Keratinocyte (primary cell): Measurements from ENCODE around the gene ACCS. TPM values are rescaled to one million over a fixed set of nuclear protein-coding genes. Genes with fewer than 3 reads are reported as not detected.

Experiments
- DNase-seq: peaks from one replicate; pipeline ENCODE4 v3.0.0-alpha.2; 2011; ENCODE audit warnings: low read depth, missing footprints, low spot score
- FAIRE-seq: peaks from 2 replicates; lab custom pipeline; 2011; peaks lifted over from hg19 to GRCh38; lab: Jason Lieb, UNC
- H2AFZ ChIP-seq: 2 replicates; pipeline ENCODE4 v1.6.0; 2012; ENCODE audit warnings: low read length, control low read depth, inconsistent platforms; ENCODE audit not compliant: control insufficient read depth
- H3K27ac ChIP-seq: 2 replicates; pipeline ENCODE4 v1.5.1; 2011; ENCODE audit warnings: low read length; ENCODE audit not compliant: control insufficient read depth, insufficient read depth
- H3K27me3 ChIP-seq: 3 replicates; pipeline ENCODE4 v1.6.0; 2011; ENCODE audit warnings: low read length; ENCODE audit not compliant: control insufficient read depth, insufficient read depth; ENCODE audit errors: extremely low read depth
- H3K36me3 ChIP-seq, 2 experiments: 2 replicates in 1 of 2; 3 replicates in 1 of 2; pipeline ENCODE4 v1.5.1; 2011; ENCODE audit warnings: low read length in 2 of 2, mild to moderate bottlenecking in 1 of 2; ENCODE audit not compliant: control insufficient read depth in 2 of 2, insufficient read depth in 2 of 2; ENCODE audit errors: extremely low read depth in 1 of 2
- H3K4me1 ChIP-seq: 3 replicates; pipeline ENCODE4 v1.5.1; 2011; ENCODE audit warnings: low read length; ENCODE audit not compliant: control insufficient read depth, insufficient read depth; ENCODE audit errors: extremely low read depth
- H3K4me2 ChIP-seq: 3 replicates; pipeline ENCODE4 v1.6.0; 2011; ENCODE audit warnings: low read depth, low read length; ENCODE audit not compliant: control insufficient read depth, insufficient read depth; ENCODE audit errors: extremely low read depth
- H3K4me3 ChIP-seq, 3 experiments: fragments of 200-600 bp in 1 of 3; sonication (generic) in 1 of 3; 2 replicates in 2 of 3; 3 replicates in 1 of 3; pipeline ENCODE4 v1.5.1; 2011 to 2016; ENCODE audit warnings: low read length in 3 of 3, mild to moderate bottlenecking in 3 of 3, control low read depth in 2 of 3, inconsistent platforms in 1 of 3, low read depth in 1 of 3, mixed read lengths in 1 of 3, mixed run types in 1 of 3, moderate library complexity in 1 of 3; ENCODE audit not compliant: control insufficient read depth in 2 of 3, insufficient read depth in 2 of 3; ENCODE audit errors: extremely low read depth in 1 of 3
- H3K79me2 ChIP-seq: 2 replicates; pipeline ENCODE4 v1.6.0; 2012; ENCODE audit warnings: low read length; ENCODE audit not compliant: control insufficient read depth, insufficient read depth
- H3K9ac ChIP-seq: 3 replicates; pipeline ENCODE4 v1.6.0; 2011; ENCODE audit warnings: low read length; ENCODE audit not compliant: control insufficient read depth, insufficient read depth; ENCODE audit errors: extremely low read depth
- H3K9me1 ChIP-seq: 3 replicates; pipeline ENCODE4 v1.6.0; 2011; ENCODE audit warnings: low read length; ENCODE audit not compliant: control insufficient read depth, insufficient read depth; ENCODE audit errors: extremely low read depth
- H3K9me3 ChIP-seq: 2 replicates; pipeline ENCODE4 v1.5.1; 2012; ENCODE audit warnings: low read depth, low read length; ENCODE audit not compliant: control insufficient read depth
- H4K20me1 ChIP-seq: 3 replicates; pipeline ENCODE4 v1.6.0; 2011; ENCODE audit warnings: low read length; ENCODE audit not compliant: control insufficient read depth, insufficient read depth; ENCODE audit errors: extremely low read depth
- EZH2 ChIP-seq: IDR thresholded peaks from one replicate; pipeline ENCODE4 v1.6.1; 2012; ENCODE audit warnings: inconsistent platforms, mild to moderate bottlenecking, low read length, moderate library complexity
- dilution Hi-C: fragments of 300-500 bp; cut with MboI; formaldehyde crosslinking; loops from one replicate; pipeline ENCODE4 v1.7.0; 2020; ENCODE audit warnings: low sequenced_read_pairs; ENCODE audit not compliant: extremely low pct_ligation_motif_present
- polyA plus RNA-seq, 5 experiments: library from polyadenylated mRNA; depleted of rRNA in 3 of 5; stranded (reverse) in 3 of 5; stranded (forward) in 1 of 5; unstranded in 1 of 5; fragments of >200 nt; gene quantifications; 1 replicate in 1 of 5; 2 replicates in 3 of 5; 3 replicates in 1 of 5; pipeline versions ENCODE4 v1.2.1 to v1.2.3, GENCODE V29; 2011 to 2012; ENCODE audit warnings: missing spikeins in 2 of 5, low read depth in 1 of 5, low replicate concordance in 1 of 5
- TF ChIP-seq, protein P1 (sequence below), 3 experiments: IDR thresholded peaks in 1 of 3; conservative IDR thresholded peaks in 1 of 3; optimal IDR thresholded peaks in 1 of 3; 2 replicates in 2 of 3; 3 replicates in 1 of 3; pipeline versions ENCODE3 to v1.5.1; 2011; ENCODE audit warnings: low read length in 3 of 3, mild to moderate bottlenecking in 3 of 3, moderate library complexity in 2 of 3, control low read depth in 1 of 3, inconsistent platforms in 1 of 3; ENCODE audit not compliant: insufficient read depth in 2 of 3; ENCODE audit errors: extremely low read depth in 1 of 3

Gene ACCS
- polyA plus RNA-seq, 1 donor (not counting 4 experiments of a cell fraction or from before 2014, with no cell fraction given) = 4.1 TPM

DNA sequence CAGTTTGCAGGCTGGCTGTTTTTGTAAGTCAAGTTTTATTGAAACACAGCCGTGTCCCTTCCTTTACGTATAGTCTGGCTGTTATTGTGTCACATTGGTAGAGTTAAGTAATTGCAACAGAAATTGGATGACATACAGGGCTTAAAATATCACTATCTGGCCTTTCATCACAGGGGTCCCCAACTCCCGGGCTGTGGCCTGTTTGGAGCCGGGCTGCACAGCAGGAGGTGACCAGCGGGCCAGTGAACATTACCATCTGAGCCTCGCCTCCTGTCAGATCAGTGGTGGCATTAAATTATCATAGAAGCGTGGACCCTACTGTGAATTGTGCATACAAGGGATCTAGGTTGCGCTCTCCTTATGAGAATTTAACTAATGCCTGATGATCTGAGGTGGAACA, 61.1 kb downstream of the ACCS start:
- Histone ChIP-seq H3K4me1 (no peaks in the 10 kb centered on the region), H3K79me2 (peaks cover 2% of the 10 kb centered on the region), H3K4me3 (no peak overlapping the region), H3K9ac (no peak overlapping the region), H3K36me3 (peaks cover 30 to 38% of the 10 kb centered on the region in 2 experiments), H3K27me3 (no peaks in the 10 kb centered on the region), H3K9me1 (no peaks in the 10 kb centered on the region), H3K27ac (no peak overlapping the region), H3K9me3 (no peaks in the 10 kb centered on the region), H3K4me2 (no peak overlapping the region), H4K20me1 (no peaks in the 10 kb centered on the region), H2AFZ (no peak overlapping the region)
- dilution Hi-C loops = no loop called here
- DNase-seq (no peak), FAIRE-seq (no peak)
- TF ChIP-seq EZH2 = no peak
- TF ChIP-seq, protein P1, sequence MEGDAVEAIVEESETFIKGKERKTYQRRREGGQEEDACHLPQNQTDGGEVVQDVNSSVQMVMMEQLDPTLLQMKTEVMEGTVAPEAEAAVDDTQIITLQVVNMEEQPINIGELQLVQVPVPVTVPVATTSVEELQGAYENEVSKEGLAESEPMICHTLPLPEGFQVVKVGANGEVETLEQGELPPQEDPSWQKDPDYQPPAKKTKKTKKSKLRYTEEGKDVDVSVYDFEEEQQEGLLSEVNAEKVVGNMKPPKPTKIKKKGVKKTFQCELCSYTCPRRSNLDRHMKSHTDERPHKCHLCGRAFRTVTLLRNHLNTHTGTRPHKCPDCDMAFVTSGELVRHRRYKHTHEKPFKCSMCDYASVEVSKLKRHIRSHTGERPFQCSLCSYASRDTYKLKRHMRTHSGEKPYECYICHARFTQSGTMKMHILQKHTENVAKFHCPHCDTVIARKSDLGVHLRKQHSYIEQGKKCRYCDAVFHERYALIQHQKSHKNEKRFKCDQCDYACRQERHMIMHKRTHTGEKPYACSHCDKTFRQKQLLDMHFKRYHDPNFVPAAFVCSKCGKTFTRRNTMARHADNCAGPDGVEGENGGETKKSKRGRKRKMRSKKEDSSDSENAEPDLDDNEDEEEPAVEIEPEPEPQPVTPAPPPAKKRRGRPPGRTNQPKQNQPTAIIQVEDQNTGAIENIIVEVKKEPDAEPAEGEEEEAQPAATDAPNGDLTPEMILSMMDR (optimal IDR thresholded peaks at IDR 0.05 in 1 of 3, IDR thresholded peaks at IDR 0.05 in 1 of 3, conservative IDR thresholded peaks at IDR 0.05 in 1 of 3; ENCODE audit: extremely low read depth in 1 of 3, insufficient read depth in 2 of 3, low read length in 3 of 3) = no peak

DNA sequence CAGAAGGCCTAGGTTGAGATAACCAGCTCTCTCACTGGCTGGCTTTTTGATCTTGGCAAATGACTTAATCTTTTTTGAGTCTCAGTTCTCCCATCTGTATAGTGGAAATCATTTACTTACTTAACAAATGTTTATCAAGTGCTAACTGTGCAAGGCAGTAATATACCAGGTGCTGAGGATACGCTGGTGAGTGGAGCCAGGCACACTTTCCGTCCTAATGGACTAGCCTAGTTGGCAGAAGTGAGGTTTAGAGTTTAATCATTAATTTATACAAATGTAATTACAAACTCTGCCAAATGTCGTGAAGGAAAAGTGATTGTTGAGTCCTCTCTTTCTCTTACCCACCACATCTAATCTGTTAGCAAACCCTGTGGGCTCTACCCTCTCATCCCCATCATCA, 62.7 kb downstream of the ACCS start:
- Histone ChIP-seq H4K20me1 (no peaks in the 10 kb centered on the region), H3K4me2 (no peak overlapping the region), H3K9me1 (no peaks in the 10 kb centered on the region), H2AFZ (no peak overlapping the region), H3K9me3 (no peaks in the 10 kb centered on the region), H3K9ac (no peak overlapping the region), H3K4me1 (no peaks in the 10 kb centered on the region), H3K79me2 (no peaks in the 10 kb centered on the region), H3K36me3 (peaks cover 32 to 43% of the 10 kb centered on the region in 2 experiments), H3K27ac (no peak overlapping the region), H3K4me3 (no peak overlapping the region), H3K27me3 (no peaks in the 10 kb centered on the region)
- TF ChIP-seq EZH2 = no peak
- TF ChIP-seq, protein P1 (optimal IDR thresholded peaks at IDR 0.05 in 1 of 3, IDR thresholded peaks at IDR 0.05 in 1 of 3, conservative IDR thresholded peaks at IDR 0.05 in 1 of 3; ENCODE audit: extremely low read depth in 1 of 3, insufficient read depth in 2 of 3, low read length in 3 of 3) = no peak
- DNase-seq = no peak
- dilution Hi-C loops = no loop called here
- no peak for FAIRE-seq
